H54 (cell line): ENCODE data around the gene MICALL2.
"Not testable (repeated sequence)": the region's sequence is repeated elsewhere in the genome, so short reads cannot be mapped to it uniquely, and the experiment has no call there.

Source experiments
- DNase-seq: peaks from one replicate; pipeline ENCODE4 v3.0.0; 2011; ENCODE audit warnings: low spot score, mixed read lengths; ENCODE audit not compliant: insufficient read length
- FAIRE-seq: peaks from 3 replicates; lab custom pipeline; 2011; peaks lifted over from hg19 to GRCh38; lab: Jason Lieb, UNC
- POLR2A ChIP-seq: IDR thresholded peaks from 2 replicates; pipeline ENCODE4 v1.6.1; 2011; ENCODE audit warnings: low read depth, mild to moderate bottlenecking, low read length

Gene MICALL2

DNA sequence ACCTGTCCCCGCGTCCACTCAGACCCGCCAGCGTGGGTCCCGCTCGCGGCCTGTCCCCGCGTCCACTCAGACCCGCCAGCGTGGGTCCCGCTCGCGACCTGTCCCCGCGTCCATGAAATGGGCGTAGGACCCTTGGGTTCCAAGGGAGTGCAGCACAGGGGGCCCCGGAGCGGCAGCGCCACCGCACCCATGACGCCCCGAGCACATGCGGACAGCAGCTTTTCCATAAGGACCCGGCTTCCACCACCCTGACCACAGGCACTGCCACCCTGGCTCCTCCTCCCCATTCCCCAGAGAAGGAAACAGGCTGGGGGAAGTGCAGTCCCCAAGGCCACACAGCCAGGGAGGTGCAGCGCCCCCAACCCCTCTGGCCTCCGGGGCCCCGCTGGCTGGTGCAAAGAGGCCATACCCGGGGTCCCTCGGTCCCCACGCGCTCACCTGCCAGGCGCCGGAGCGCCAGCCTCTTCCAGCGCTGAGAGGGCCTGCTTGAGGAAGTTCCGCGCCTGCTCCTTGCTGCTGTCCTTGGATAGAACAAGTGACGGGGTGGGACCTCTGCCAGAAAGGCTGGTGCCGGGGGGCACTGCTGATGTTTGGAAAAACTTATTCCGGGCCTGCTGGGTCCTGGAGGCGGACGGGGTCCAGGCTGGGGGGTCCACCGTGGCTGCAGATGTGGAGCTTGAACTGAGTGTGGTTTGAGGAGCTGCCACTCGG, 14.9 kb downstream of the MICALL2 start:
- TF ChIP-seq POLR2A, result no peak
- DNase-seq, result no peak
- no peak for FAIRE-seq

DNA sequence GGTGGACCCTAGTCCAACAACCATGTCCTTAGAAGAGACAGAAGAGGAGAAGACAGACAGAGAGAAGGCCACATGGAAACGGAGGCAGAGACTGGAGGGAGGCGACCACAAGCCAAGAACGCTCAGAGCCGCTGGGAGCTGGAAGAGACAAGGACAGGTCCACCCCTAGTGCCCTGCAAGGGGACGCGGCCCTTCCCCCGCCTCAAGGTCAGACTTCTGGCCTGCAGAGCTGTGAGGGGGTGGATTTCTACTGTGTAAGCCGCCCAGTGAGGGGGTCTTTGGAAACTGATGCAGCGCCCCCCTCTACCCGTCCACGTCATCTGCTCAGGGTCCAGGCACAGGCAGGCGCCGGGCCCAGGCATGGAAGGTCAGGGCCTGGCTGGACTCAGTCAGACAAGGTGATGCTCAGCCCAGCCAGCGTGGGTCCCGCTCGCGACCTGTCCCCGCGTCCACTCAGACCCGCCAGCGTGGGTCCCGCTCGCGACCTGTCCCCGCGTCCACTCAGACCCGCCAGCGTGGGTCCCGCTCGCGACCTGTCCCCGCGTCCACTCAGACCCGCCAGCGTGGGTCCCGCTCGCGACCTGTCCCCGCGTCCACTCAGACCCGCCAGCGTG, 15.6 kb downstream of the MICALL2 start:
- not testable (repeated sequence) for DNase-seq, FAIRE-seq

DNA sequence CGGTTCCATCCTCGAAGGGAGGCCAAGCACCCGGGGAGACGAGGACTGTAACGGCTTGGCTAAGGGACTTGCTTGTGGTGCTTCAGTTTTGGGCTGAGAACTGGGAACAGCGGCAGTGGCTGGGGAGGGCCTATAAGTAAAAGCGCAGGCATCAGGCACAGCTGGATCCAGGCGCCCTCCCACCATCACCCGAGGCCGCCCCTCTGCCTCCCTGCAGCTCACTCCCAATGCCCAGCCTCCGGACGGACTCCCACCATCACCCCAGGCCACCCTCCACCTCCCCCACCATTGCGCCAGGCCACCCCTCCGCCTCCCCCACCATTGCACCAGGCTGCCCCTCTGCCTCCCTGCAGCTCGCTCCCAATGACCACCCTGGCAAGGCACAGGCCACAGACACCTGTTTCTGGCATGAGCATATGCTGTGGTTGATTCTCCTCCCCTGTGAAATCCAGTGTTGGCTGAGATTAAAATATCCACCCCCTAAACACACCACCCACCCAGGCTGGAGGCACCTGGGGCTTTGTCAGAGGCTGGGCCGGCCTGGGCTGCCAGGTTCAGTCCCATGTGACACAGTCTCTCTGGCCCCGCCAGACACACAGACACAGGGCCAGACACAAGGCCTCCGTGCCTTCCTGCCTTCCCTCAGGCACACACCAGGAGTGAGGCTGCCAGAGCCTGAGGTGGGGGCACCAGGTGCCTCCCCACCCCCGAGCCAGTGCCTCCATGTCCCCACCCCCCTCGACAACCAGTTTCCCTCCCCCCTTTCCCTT, 16.7 kb downstream of the MICALL2 start:
- DNase-seq (no peak), FAIRE-seq (no peak)
- no peak for TF ChIP-seq POLR2A

- no peak for TF ChIP-seq POLR2A
- DNase-seq (no peak), FAIRE-seq (no peak)
Measured at GRCh38 chr7:1441615-1442354, 17.5 kb downstream of the MICALL2 start.

- no peak for TF ChIP-seq POLR2A
- DNase-seq, result no peak
- no peak for FAIRE-seq
Measured at GRCh38 chr7:1440620-1441019, 18.6 kb downstream of the MICALL2 start.

DNA sequence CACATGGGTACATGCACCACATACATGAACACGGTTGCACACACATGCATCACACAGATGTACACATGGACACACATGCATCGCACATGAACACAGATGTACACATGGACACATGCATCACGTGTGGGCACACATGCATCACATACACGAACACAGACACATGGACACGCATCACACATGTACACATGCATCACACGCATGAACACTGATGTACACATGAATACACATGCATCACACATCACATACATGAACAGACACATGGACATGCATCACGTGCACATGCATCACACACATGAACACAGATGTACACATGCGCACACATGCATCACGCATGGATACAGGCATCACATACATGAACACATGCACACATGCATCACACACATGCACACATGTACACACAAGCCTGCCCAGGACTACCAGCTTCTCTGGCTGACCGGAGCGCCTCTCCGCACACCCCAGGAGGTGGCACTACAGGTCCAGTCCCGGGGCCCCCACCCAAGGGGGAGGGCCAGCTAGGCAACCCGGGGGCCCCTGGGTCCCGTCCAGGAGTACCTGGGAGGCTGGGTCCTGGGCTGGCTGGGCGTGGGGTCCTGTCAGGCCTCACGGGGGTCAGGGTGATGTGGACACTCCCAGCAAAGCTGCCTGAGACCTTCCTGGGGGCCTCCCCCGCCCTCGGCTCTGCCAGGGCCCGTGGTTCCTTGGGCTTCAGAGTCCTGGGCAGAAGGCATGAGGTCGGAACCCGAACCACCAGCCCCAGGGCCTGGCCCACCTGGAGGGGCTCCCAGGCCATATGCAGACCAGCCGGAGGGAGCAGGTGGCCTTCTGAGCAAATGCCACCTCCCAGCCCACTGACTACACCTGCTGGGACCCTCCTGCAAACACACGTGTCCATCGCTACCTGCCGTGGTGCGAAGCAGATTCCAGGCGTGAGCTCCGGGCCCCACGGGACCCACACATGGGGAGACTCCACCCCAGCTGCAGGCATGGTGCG, 19.6 kb downstream of the MICALL2 start:
- no peak for DNase-seq
- no peak for FAIRE-seq
- TF ChIP-seq POLR2A, result no peak

GRCh38 chr7:1438821-1439220, 20.4 kb downstream of the MICALL2 start:
- no peak for TF ChIP-seq POLR2A
- FAIRE-seq, result no peak
- no peak for DNase-seq

DNA sequence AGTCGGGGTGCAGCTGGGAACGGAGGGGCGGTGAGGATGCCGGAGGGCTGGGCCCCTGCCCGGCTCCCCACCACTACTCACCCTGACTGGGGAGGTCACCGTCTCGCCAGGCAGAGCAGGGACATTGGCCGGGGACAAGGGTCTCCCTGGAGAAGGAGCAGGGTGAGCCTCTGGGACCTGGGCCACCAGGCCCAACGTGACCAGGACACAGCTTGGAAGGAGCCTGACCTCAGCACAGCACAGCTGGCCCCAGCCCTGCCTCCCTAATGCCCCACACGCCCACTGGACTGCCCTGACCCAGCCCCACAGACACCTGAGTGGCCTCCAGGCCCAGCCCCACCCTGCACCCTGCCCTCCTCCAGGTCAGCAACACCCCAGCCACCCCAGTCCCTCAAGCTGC, 21.1 kb downstream of the MICALL2 start:
- no peak for TF ChIP-seq POLR2A
- no peak for DNase-seq
- no peak for FAIRE-seq

GRCh38 chr7:1437155-1437880, 22.0 kb downstream of the MICALL2 start:
- no peak for DNase-seq
- TF ChIP-seq POLR2A, result no peak
- no peak for FAIRE-seq

DNA sequence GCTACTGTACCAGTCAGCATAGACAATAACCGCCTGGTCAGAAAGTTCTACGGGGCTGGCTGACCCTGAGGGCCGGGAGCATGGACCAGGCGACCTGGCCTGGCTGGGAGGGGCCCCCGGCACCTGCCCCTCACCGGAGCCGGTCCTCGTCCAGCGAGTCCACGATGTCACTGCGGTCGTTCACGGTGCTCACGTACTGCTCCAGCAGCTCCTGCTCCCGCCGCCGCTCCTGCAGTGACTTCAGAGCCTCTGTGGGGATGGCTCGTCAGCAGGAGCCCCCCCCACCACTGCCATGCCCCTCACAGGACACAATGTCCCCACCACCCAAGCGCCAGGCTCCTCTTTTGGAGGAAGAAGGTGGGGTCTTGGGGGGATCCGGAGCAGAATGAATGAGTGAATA, 22.7 kb downstream of the MICALL2 start:
- FAIRE-seq, result no peak
- TF ChIP-seq POLR2A, result no peak
- DNase-seq, result no peak

DNA sequence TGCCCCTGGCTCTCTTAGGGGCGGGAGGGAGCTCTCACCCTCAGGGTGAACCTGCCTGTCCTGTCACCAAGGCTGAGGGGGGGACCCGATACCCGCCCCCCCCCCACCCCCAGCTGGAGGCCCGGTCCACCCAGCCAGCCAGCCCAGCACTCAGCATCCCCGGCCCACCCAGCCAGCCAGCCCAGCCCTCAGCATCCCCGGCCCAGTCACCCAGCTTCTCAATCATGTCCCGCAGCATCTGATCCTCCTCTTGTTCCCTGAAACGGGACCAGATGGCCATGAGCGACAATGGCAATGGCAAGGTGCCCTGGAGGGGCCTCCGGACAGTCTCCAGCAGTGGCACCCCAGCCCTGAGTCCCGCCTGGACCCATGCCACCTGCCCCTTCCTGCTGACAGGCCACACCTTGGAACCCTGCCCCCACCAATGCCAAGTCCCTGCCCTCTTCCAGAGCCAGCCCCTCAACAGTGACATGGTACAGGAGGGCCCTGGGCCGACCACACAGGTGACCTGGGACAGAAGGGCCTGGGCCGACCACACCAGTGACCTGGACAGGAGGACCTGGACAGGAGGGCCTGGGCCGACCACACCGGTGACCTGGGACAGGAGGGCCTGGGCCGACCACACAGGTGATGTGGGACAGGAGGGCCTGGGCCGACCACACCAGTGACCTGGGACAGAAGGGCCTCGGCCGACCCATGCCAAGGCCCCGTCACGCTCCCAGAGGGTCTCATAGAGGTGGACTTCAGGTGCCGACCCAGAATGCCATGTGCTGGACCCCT, 24.2 kb downstream of the MICALL2 start:
- TF ChIP-seq POLR2A, result no peak
- FAIRE-seq, result no peak
- no peak for DNase-seq
